HEK293 (cell line): ENCODE measurements around the gene CARNS1.
A peak's percentile ranks its signal among the peaks of the same experiment; 100 is the strongest.

ENCODE experiments used
- GLIS1 ChIP-seq: fragments of 450-650 bp; formaldehyde crosslinking; IDR thresholded peaks from 2 replicates; pipeline ENCODE4 v1.5.1; 2016; ENCODE audit warnings: missing biosample characterization, missing genetic modification characterization
- HOXA7 ChIP-seq: sonication (generic); formaldehyde crosslinking; IDR thresholded peaks from 2 replicates; pipeline ENCODE4 v1.8.1; 2022; ENCODE audit warnings: missing genetic modification reagents, borderline replicate concordance
- KLF9 ChIP-seq: fragments of 450-650 bp; formaldehyde crosslinking; IDR thresholded peaks from 2 replicates; pipeline ENCODE4 v1.5.1; 2016; ENCODE audit warnings: missing biosample characterization, missing genetic modification characterization, low read depth
- OSR2 ChIP-seq: fragments of 450-650 bp; formaldehyde crosslinking; IDR thresholded peaks from 2 replicates; pipeline ENCODE4 v1.5.1; 2016; ENCODE audit warnings: missing biosample characterization, missing genetic modification characterization
- SALL2 ChIP-seq: fragments of 450-650 bp; formaldehyde crosslinking; IDR thresholded peaks from 2 replicates; pipeline ENCODE4 v1.5.0; 2017; ENCODE audit warnings: missing biosample characterization, mild to moderate bottlenecking, missing genetic modification characterization, borderline replicate concordance
- SCRT2 ChIP-seq: fragments of 450-650 bp; formaldehyde crosslinking; IDR thresholded peaks from 2 replicates; pipeline ENCODE4 v1.5.1; 2016; ENCODE audit warnings: missing biosample characterization, missing genetic modification characterization
- SP2 ChIP-seq: fragments of 450-650 bp; formaldehyde crosslinking; IDR thresholded peaks from 2 replicates; pipeline ENCODE4 v1.5.1; 2016; ENCODE audit warnings: missing biosample characterization, missing genetic modification characterization
- TCF7L2 ChIP-seq: IDR thresholded peaks from 2 replicates; pipeline ENCODE4 v1.6.1; 2011; ENCODE audit warnings: low read depth, mild to moderate bottlenecking, inconsistent platforms, low read length, moderate library complexity, borderline replicate concordance
- ZBTB1 ChIP-seq: fragments of 450-650 bp; formaldehyde crosslinking; IDR thresholded peaks from 2 replicates; pipeline ENCODE4 v1.5.1; 2016; ENCODE audit warnings: missing biosample characterization, missing genetic modification characterization
- ZBTB17 ChIP-seq: fragments of 450-650 bp; formaldehyde crosslinking; IDR thresholded peaks from 2 replicates; pipeline ENCODE4 v1.5.1; 2016; ENCODE audit warnings: missing biosample characterization, missing genetic modification characterization
- ZBTB21 ChIP-seq: fragments of 450-650 bp; formaldehyde crosslinking; IDR thresholded peaks from 2 replicates; pipeline ENCODE4 v1.5.1; 2017; ENCODE audit warnings: missing biosample characterization, missing genetic modification characterization
- ZBTB8A ChIP-seq: fragments of 450-650 bp; formaldehyde crosslinking; IDR thresholded peaks from 2 replicates; pipeline ENCODE4 v1.5.1; 2016; ENCODE audit warnings: missing biosample characterization, missing genetic modification characterization
- ZEB2 ChIP-seq: fragments of 450-650 bp; formaldehyde crosslinking; IDR thresholded peaks from 2 replicates; pipeline ENCODE4 v1.5.1; 2016; ENCODE audit warnings: missing biosample characterization, missing genetic modification characterization
- ZFHX2 ChIP-seq: fragments of 450-650 bp; formaldehyde crosslinking; conservative IDR thresholded peaks from 2 replicates; pipeline ENCODE4 v1.5.1; 2016; ENCODE audit warnings: missing biosample characterization, missing genetic modification characterization
- ZIC2 ChIP-seq: fragments of 450-650 bp; formaldehyde crosslinking; IDR thresholded peaks from 2 replicates; pipeline ENCODE4 v1.5.1; 2016; ENCODE audit warnings: missing biosample characterization, missing genetic modification characterization
- ZNF112 ChIP-seq: fragments of 450-650 bp; formaldehyde crosslinking; IDR thresholded peaks from 2 replicates; pipeline ENCODE4 v1.5.0; 2017; ENCODE audit warnings: missing biosample characterization, missing genetic modification characterization
- ZNF169 ChIP-seq: fragments of 450-650 bp; formaldehyde crosslinking; IDR thresholded peaks from 2 replicates; pipeline ENCODE4 v1.5.1; 2016; ENCODE audit warnings: missing biosample characterization, missing genetic modification characterization
- ZNF184 ChIP-seq: fragments of 450-650 bp; IDR thresholded peaks from 2 replicates; pipeline ENCODE4 v1.5.1; 2018; ENCODE audit warnings: missing biosample characterization, mild to moderate bottlenecking, missing genetic modification characterization
- ZNF211 ChIP-seq: fragments of 450-650 bp; formaldehyde crosslinking; IDR thresholded peaks from 2 replicates; pipeline ENCODE4 v1.5.1; 2016; ENCODE audit warnings: low read depth, missing biosample characterization, missing genetic modification characterization
- ZNF223 ChIP-seq: fragments of 450-650 bp; formaldehyde crosslinking; IDR thresholded peaks from 2 replicates; pipeline ENCODE4 v1.5.1; 2016; ENCODE audit warnings: missing biosample characterization, missing genetic modification characterization
- ZNF239 ChIP-seq: fragments of 450-650 bp; formaldehyde crosslinking; IDR thresholded peaks from 2 replicates; pipeline ENCODE4 v1.5.1; 2016; ENCODE audit warnings: missing biosample characterization, missing genetic modification characterization
- ZNF335 ChIP-seq: fragments of 450-650 bp; formaldehyde crosslinking; conservative IDR thresholded peaks from 2 replicates; pipeline ENCODE4 v1.5.1; 2016; ENCODE audit warnings: missing biosample characterization, missing genetic modification characterization
- ZNF394 ChIP-seq: fragments of 450-650 bp; formaldehyde crosslinking; IDR thresholded peaks from 2 replicates; pipeline ENCODE4 v1.5.1; 2016; ENCODE audit warnings: missing biosample characterization, missing genetic modification characterization, mild to moderate bottlenecking, moderate library complexity, borderline replicate concordance
- ZNF416 ChIP-seq: fragments of 450-650 bp; formaldehyde crosslinking; IDR thresholded peaks from 2 replicates; pipeline ENCODE4 v1.5.1; 2016; ENCODE audit warnings: missing biosample characterization, missing genetic modification characterization
- ZNF48 ChIP-seq: fragments of 450-650 bp; formaldehyde crosslinking; IDR thresholded peaks from 2 replicates; pipeline ENCODE4 v1.5.1; 2016; ENCODE audit warnings: missing biosample characterization, missing genetic modification characterization
- ZNF501 ChIP-seq: fragments of 450-650 bp; formaldehyde crosslinking; IDR thresholded peaks from 2 replicates; pipeline ENCODE4 v1.5.1; 2016; ENCODE audit warnings: missing biosample characterization, missing genetic modification characterization
- ZNF549 ChIP-seq: fragments of 450-650 bp; IDR thresholded peaks from 2 replicates; pipeline ENCODE4 v1.5.1; 2018; ENCODE audit warnings: missing biosample characterization, missing genetic modification characterization, mild to moderate bottlenecking, inconsistent platforms, moderate library complexity
- ZNF558 ChIP-seq: fragments of 450-650 bp; formaldehyde crosslinking; IDR thresholded peaks from 2 replicates; pipeline ENCODE4 v1.5.1; 2016; ENCODE audit warnings: missing biosample characterization, missing genetic modification characterization
- ZNF610 ChIP-seq: fragments of 450-650 bp; formaldehyde crosslinking; IDR thresholded peaks from 2 replicates; pipeline ENCODE4 v1.5.1; 2016; ENCODE audit warnings: missing biosample characterization, missing genetic modification characterization, borderline replicate concordance
- ZNF626 ChIP-seq: fragments of 450-650 bp; sonication (Bioruptor Pico); formaldehyde crosslinking; IDR thresholded peaks from 2 replicates; pipeline ENCODE4 v1.5.1; 2018; ENCODE audit warnings: missing biosample characterization, missing genetic modification characterization, inconsistent platforms
- ZNF664 ChIP-seq: fragments of 450-650 bp; formaldehyde crosslinking; IDR thresholded peaks from 2 replicates; pipeline ENCODE4 v1.5.1; 2016; ENCODE audit warnings: missing biosample characterization, missing genetic modification characterization
- ZNF791 ChIP-seq: fragments of 450-650 bp; formaldehyde crosslinking; IDR thresholded peaks from 2 replicates; pipeline ENCODE4 v1.5.1; 2016; ENCODE audit warnings: missing biosample characterization, missing genetic modification characterization
- ZNF792 ChIP-seq: fragments of 450-650 bp; formaldehyde crosslinking; IDR thresholded peaks from 2 replicates; pipeline ENCODE4 v1.5.1; 2016; ENCODE audit warnings: missing biosample characterization, missing genetic modification characterization
- ZNF837 ChIP-seq: fragments of 450-650 bp; formaldehyde crosslinking; IDR thresholded peaks from 2 replicates; pipeline ENCODE4 v1.5.1; 2016; ENCODE audit warnings: missing biosample characterization, missing genetic modification characterization
- TF ChIP-seq, protein P1 (sequence below): fragments of 450-650 bp; formaldehyde crosslinking; IDR thresholded peaks from 2 replicates; pipeline ENCODE4 v1.5.1; 2016; ENCODE audit warnings: missing biosample characterization, missing genetic modification characterization
- TF ChIP-seq, protein P2 (sequence below): fragments of 450-650 bp; formaldehyde crosslinking; conservative IDR thresholded peaks from 2 replicates; pipeline ENCODE4 v1.5.1; 2016; ENCODE audit warnings: low read depth, missing biosample characterization, missing genetic modification characterization
- TF ChIP-seq, protein P3 (sequence below): fragments of 450-650 bp; formaldehyde crosslinking; IDR thresholded peaks from 2 replicates; pipeline ENCODE4 v1.5.1; 2016; ENCODE audit warnings: missing biosample characterization, missing genetic modification characterization
- TF ChIP-seq, protein P4 (sequence below): fragments of 450-650 bp; formaldehyde crosslinking; IDR thresholded peaks from 2 replicates; pipeline ENCODE4 v1.5.1; 2017; ENCODE audit warnings: missing biosample characterization, missing genetic modification characterization

The CARNS1 gene

DNA sequence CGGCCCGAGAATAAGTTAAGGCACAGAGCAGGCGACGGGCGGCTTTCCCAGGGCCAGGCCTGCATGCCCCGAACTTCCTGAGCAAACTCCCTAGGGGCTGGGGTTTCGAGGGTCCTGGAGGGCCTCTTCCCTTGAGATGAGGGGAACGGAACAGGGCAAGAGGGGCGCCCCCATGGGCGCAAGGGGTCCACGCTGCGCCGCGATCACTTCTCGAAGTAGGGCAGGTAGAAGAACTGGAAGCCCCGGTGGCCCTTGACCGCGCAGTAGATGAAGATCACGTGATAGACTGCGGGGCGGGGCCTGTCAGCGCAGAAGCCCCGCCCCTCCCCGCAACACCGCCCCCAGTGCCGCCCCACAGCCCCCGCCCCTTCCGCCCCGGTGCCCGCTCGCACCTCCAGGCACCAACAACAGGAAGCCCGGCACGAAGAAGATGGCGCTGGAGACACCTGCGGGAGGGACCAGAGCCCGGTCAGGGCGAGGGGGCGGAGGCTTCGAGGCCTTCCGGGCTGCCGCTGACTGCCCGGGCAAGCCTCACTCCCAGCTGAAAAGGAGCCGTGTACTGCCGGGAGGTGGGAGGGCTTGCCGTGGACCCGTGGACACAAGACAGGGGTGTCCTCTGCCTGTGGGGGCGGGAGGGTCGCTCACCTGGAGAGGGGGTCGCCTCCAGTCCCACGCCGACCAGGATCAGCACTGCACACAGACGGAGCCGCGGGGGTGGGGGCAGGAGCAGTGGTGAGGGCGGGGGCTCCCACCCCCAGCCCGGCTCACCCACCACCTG lies 49.1 kb downstream of the CARNS1 start (continued):
- peak; percentile 59 for TF ChIP-seq ZEB2 (tag by site-specific recombination)
- TF ChIP-seq ZBTB8A (tag by site-specific recombination) = peak; percentile 84
- TF ChIP-seq ZNF549 (tag by site-specific recombination) = no peak
- no peak for TF ChIP-seq ZNF211 (tag by site-specific recombination)
- no peak for TF ChIP-seq ZNF112 (tag by site-specific recombination)
- no peak for TF ChIP-seq ZNF610
- peak; percentile 82 for TF ChIP-seq ZNF335 (tag by site-specific recombination)
- TF ChIP-seq ZBTB21 (tag by site-specific recombination) = no peak
- TF ChIP-seq ZBTB17 (tag by site-specific recombination) = no peak
- TF ChIP-seq OSR2 = no peak
- 0 out of 2 replicates have a peak, but pooled peaks have one; percentile 35 for TF ChIP-seq SCRT2 (tag by site-specific recombination)
- no peak for TF ChIP-seq ZNF626 (tag by site-specific recombination)
- TF ChIP-seq ZNF664 (tag by site-specific recombination) = no peak
- TF ChIP-seq ZIC2 (tag by site-specific recombination) = no peak
- no peak for TF ChIP-seq ZNF791 (tag by site-specific recombination)
- no peak for TF ChIP-seq SALL2 (tag by site-specific recombination)
- TF ChIP-seq, protein P1, sequence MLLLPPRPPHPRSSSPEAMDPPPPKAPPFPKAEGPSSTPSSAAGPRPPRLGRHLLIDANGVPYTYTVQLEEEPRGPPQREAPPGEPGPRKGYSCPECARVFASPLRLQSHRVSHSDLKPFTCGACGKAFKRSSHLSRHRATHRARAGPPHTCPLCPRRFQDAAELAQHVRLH (tag by site-specific recombination) = no peak
- TF ChIP-seq HOXA7 = no peak
- TF ChIP-seq ZFHX2 (tag by site-specific recombination) = peak; percentile 83
- no peak for TF ChIP-seq GLIS1 (tag by site-specific recombination)
- TF ChIP-seq SP2 (tag by site-specific recombination) = peak; percentile 81
- TF ChIP-seq, protein P2, sequence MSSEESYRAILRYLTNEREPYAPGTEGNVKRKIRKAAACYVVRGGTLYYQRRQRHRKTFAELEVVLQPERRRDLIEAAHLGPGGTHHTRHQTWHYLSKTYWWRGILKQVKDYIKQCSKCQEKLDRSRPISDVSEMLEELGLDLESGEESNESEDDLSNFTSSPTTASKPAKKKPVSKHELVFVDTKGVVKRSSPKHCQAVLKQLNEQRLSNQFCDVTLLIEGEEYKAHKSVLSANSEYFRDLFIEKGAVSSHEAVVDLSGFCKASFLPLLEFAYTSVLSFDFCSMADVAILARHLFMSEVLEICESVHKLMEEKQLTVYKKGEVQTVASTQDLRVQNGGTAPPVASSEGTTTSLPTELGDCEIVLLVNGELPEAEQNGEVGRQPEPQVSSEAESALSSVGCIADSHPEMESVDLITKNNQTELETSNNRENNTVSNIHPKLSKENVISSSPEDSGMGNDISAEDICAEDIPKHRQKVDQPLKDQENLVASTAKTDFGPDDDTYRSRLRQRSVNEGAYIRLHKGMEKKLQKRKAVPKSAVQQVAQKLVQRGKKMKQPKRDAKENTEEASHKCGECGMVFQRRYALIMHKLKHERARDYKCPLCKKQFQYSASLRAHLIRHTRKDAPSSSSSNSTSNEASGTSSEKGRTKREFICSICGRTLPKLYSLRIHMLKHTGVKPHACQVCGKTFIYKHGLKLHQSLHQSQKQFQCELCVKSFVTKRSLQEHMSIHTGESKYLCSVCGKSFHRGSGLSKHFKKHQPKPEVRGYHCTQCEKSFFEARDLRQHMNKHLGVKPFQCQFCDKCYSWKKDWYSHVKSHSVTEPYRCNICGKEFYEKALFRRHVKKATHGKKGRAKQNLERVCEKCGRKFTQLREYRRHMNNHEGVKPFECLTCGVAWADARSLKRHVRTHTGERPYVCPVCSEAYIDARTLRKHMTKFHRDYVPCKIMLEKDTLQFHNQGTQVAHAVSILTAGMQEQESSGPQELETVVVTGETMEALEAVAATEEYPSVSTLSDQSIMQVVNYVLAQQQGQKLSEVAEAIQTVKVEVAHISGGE (tag by site-specific recombination) = peak; percentile 70
- no peak for TF ChIP-seq ZNF558
- TF ChIP-seq ZBTB1 = no peak
- no peak for TF ChIP-seq ZNF48 (tag by site-specific recombination)
- TF ChIP-seq ZNF239 (tag by site-specific recombination) = no peak
- TF ChIP-seq ZNF169 = no peak
- TF ChIP-seq ZNF184 = no peak
- peak; percentile 65; the same call in 1 of the 2 replicates for TF ChIP-seq KLF9
- TF ChIP-seq ZNF223 (tag by site-specific recombination) = no peak
- no peak for TF ChIP-seq ZNF837
- no peak for TF ChIP-seq ZNF394
- no peak for TF ChIP-seq TCF7L2
- no peak for TF ChIP-seq ZNF792 (tag by site-specific recombination)
- TF ChIP-seq, protein P3, sequence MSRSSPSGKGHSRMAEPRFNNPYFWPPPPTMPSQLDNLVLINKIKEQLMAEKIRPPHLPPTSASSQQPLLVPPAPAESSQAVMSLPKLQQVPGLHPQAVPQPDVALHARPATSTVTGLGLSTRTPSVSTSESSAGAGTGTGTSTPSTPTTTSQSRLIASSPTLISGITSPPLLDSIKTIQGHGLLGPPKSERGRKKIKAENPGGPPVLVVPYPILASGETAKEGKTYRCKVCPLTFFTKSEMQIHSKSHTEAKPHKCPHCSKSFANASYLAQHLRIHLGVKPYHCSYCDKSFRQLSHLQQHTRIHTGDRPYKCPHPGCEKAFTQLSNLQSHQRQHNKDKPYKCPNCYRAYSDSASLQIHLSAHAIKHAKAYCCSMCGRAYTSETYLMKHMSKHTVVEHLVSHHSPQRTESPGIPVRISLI (tag by site-specific recombination) = no peak
- TF ChIP-seq, protein P4, sequence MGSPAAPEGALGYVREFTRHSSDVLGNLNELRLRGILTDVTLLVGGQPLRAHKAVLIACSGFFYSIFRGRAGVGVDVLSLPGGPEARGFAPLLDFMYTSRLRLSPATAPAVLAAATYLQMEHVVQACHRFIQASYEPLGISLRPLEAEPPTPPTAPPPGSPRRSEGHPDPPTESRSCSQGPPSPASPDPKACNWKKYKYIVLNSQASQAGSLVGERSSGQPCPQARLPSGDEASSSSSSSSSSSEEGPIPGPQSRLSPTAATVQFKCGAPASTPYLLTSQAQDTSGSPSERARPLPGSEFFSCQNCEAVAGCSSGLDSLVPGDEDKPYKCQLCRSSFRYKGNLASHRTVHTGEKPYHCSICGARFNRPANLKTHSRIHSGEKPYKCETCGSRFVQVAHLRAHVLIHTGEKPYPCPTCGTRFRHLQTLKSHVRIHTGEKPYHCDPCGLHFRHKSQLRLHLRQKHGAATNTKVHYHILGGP (tag by site-specific recombination) = no peak
- TF ChIP-seq ZNF416 = no peak
- no peak for TF ChIP-seq ZNF501 (tag by site-specific recombination)
